Measurements from ENCODE around the gene SNX22.

- TF ChIP-seq CTCF (conservative IDR thresholded peaks at IDR 0.05; ENCODE audit: low read depth, low read length) (no peak), EZH2 (IDR thresholded peaks at IDR 0.05; ENCODE audit: borderline replicate concordance, low read depth, low read length, poor library complexity, severe bottlenecking) (no peak)
Measured at GRCh38 chr15:64182859-64183370, 31.4 kb downstream of the SNX22 start.

Measured in A673 (cell line).